Endometrial microvascular endothelial cells (primary cell): Measurements from ENCODE around the gene CDH22. TPM values are rescaled to one million over a fixed set of nuclear protein-coding genes. Genes with fewer than 3 reads are reported as not detected.

Experiments used
- in situ Hi-C: cut with HindIII; loops from 2 replicates; pipeline ENCODE4 v1.10.0; 2017; ENCODE audit warnings: low sequenced_read_pairs, low pct_unique_long_range_greater_than_20kb; ENCODE audit errors: inconsistent ontology term
- total RNA-seq: library from RNA; depleted of rRNA; stranded (reverse); fragments of >200 nt; gene quantifications from one replicate; pipeline ENCODE4 v1.2.3, GENCODE V29; 2015; ENCODE audit errors: inconsistent ontology term

CDH22 gene
- total RNA-seq, 1 donor from 2014 or later: not detected

- in situ Hi-C loops: no loop called here
These were observed 135.8 kb downstream of the CDH22 start for GRCh38 chr20:46172455-46172854.

- in situ Hi-C loops: no loop called here
These were observed 136.4 kb downstream of the CDH22 start for GRCh38 chr20:46171909-46172308.

GRCh38 chr20:46171476-46171875 is 136.8 kb downstream of the CDH22 start:
- in situ Hi-C loops: no loop called here

- in situ Hi-C loops: no loop called here
These were observed 138.8 kb downstream of the CDH22 start for GRCh38 chr20:46169245-46170171.

GRCh38 chr20:46168438-46168837 is 139.9 kb downstream of the CDH22 start:
- in situ Hi-C loops: no loop called here

GRCh38 chr20:46167080-46167479 is 141.2 kb downstream of the CDH22 start:
- in situ Hi-C loops: no loop called here

GRCh38 chr20:46164254-46164653 is 144.0 kb downstream of the CDH22 start:
- in situ Hi-C loops: no loop called here

GRCh38 chr20:46161921-46162320 is 146.4 kb downstream of the CDH22 start:
- in situ Hi-C loops: no loop called here

- in situ Hi-C loops: no loop called here
These were observed 147.6 kb downstream of the CDH22 start for GRCh38 chr20:46160661-46161060.

GRCh38 chr20:46159101-46159897 is 149.0 kb downstream of the CDH22 start:
- in situ Hi-C loops: no loop called here

- in situ Hi-C loops: no loop called here
These were observed 149.8 kb downstream of the CDH22 start for GRCh38 chr20:46158476-46158987.

GRCh38 chr20:46157625-46158024 is 150.7 kb downstream of the CDH22 start:
- in situ Hi-C loops: no loop called here

GRCh38 chr20:46157076-46157592 is 151.2 kb downstream of the CDH22 start:
- in situ Hi-C loops: no loop called here

- in situ Hi-C loops: no loop called here
These were observed 152.2 kb downstream of the CDH22 start for GRCh38 chr20:46156065-46156464.

- in situ Hi-C loops: no loop called here
These were observed 153.5 kb downstream of the CDH22 start for GRCh38 chr20:46154796-46155195.

GRCh38 chr20:46154305-46154704 is 154.0 kb downstream of the CDH22 start:
- in situ Hi-C loops: no loop called here

- in situ Hi-C loops: no loop called here
These were observed 155.3 kb downstream of the CDH22 start for GRCh38 chr20:46152824-46153586.

- in situ Hi-C loops: no loop called here
These were observed 156.4 kb downstream of the CDH22 start for GRCh38 chr20:46151936-46152335.

GRCh38 chr20:46150943-46151342 is 157.4 kb downstream of the CDH22 start:
- in situ Hi-C loops: no loop called here
